Measurements from ENCODE around the gene NDRG2. TPM values are rescaled to one million over a fixed set of nuclear protein-coding genes. Genes with fewer than 3 reads are reported as not detected.

The NDRG2 gene
- total and polyA plus RNA-seq, 9 of the 15 experiments (the other 6 are each of a cell fraction or from before 2014, with no cell fraction given): 10.1 to 105 (median 41.0) TPM

GRCh38 chr14:21024585-21025370 lies at the start of gene NDRG2 (continued):
- TF ChIP-seq GATAD2B (IDR thresholded peaks at IDR 0.05; ENCODE audit: borderline replicate concordance) (no peak), ZNF217 (CRISPR knock-in tag; IDR thresholded peaks at IDR 0.05) (no peak), CREM (IDR thresholded peaks at IDR 0.05; ENCODE audit: low read depth) (no peak), DNMT1 (IDR thresholded peaks at IDR 0.05) (no peak), VEZF1 (CRISPR knock-in tag; IDR thresholded peaks at IDR 0.05) (peak; percentile 90), HOMEZ (CRISPR knock-in tag; IDR thresholded peaks at IDR 0.05) (no peak), HNRNPUL1 (IDR thresholded peaks at IDR 0.05; ENCODE audit: low read length) (no peak), DPF2 (IDR thresholded peaks at IDR 0.05) (no peak), SOX6 (IDR thresholded peaks at IDR 0.05) (no peak), HCFC1 (IDR thresholded peaks at IDR 0.05; ENCODE audit: low read depth, low read length) (no peak), LCOR (CRISPR knock-in tag; IDR thresholded peaks at IDR 0.05) (no peak), THAP12 (CRISPR knock-in tag; IDR thresholded peaks at IDR 0.05) (0 out of 2 replicates have a peak, but pooled peaks have one; percentile 55), EGR1 (conservative IDR thresholded peaks at IDR 0.05) (0 out of 2 replicates have a peak, but pooled peaks have one; percentile 15), FOXP4 (CRISPR knock-in tag; IDR thresholded peaks at IDR 0.05; ENCODE audit: borderline replicate concordance) (no peak), FOXA3 (CRISPR knock-in tag; conservative IDR thresholded peaks at IDR 0.05 in 1 of 2, IDR thresholded peaks at IDR 0.05 in 1 of 2) (no peak), SAP30 (IDR thresholded peaks at IDR 0.05; ENCODE audit: borderline replicate concordance, insufficient read depth, low read depth, low read length, poor library complexity, severe bottlenecking) (peak; percentile 38), BACH1 (tag; IDR thresholded peaks at IDR 0.05) (no peak), ZNF586 (CRISPR knock-in tag; conservative IDR thresholded peaks at IDR 0.05) (no peak), POLR2A (conservative IDR thresholded peaks at IDR 0.05) (peak; percentile 65), PPARD (CRISPR knock-in tag; IDR thresholded peaks at IDR 0.05) (no peak), HDAC2 (IDR thresholded peaks at IDR 0.05) (no peak), ZNF146 (CRISPR knock-in tag; IDR thresholded peaks at IDR 0.05; ENCODE audit: unreplicated experiment) (no peak), L3MBTL2 (IDR thresholded peaks at IDR 0.05) (peak; percentile 42; the same call in 1 of the 2 replicates)

Measured in K562 (cell line).